ENCODE results near the gene PRICKLE4.
"Not testable (repeated sequence)": the region's sequence is repeated elsewhere in the genome, so short reads cannot be mapped to it uniquely, and the experiment has no call there.

PRICKLE4 gene

GRCh38 chr6:41801380-41801779 lies 20.8 kb downstream of the PRICKLE4 start:
- DNase-seq: peak; percentile 55

- DNase-seq: no peak
Measured at GRCh38 chr6:41805830-41806774, 25.5 kb downstream of the PRICKLE4 start.

- no peak for DNase-seq
Measured at GRCh38 chr6:41811095-41811494, 30.5 kb downstream of the PRICKLE4 start.

- not testable (repeated sequence) for DNase-seq
Measured at GRCh38 chr6:41811946-41812345, 31.4 kb downstream of the PRICKLE4 start.

GRCh38 chr6:41813469-41813868 lies 32.9 kb downstream of the PRICKLE4 start:
- no peak for DNase-seq

- DNase-seq: no peak
Measured at GRCh38 chr6:41813956-41814355, 33.4 kb downstream of the PRICKLE4 start.

GRCh38 chr6:41814629-41815028 lies 34.0 kb downstream of the PRICKLE4 start:
- DNase-seq: no peak

GRCh38 chr6:41815587-41815986 lies 35.0 kb downstream of the PRICKLE4 start:
- DNase-seq: no peak

GRCh38 chr6:41818271-41819054 lies 37.9 kb downstream of the PRICKLE4 start:
- peak; percentile 57 for DNase-seq

- peak; percentile 54 for DNase-seq
Measured at GRCh38 chr6:41821266-41821665, 40.7 kb downstream of the PRICKLE4 start.

- peak; percentile 31 for DNase-seq
Measured at GRCh38 chr6:41822021-41822420, 41.4 kb downstream of the PRICKLE4 start.

- DNase-seq: no peak
Measured at GRCh38 chr6:41823178-41823577, 42.6 kb downstream of the PRICKLE4 start.

- peak; percentile 18 for DNase-seq
Measured at GRCh38 chr6:41824571-41825569, 44.3 kb downstream of the PRICKLE4 start.

- no peak for DNase-seq
Measured at GRCh38 chr6:41826343-41827022, 45.9 kb downstream of the PRICKLE4 start.

GRCh38 chr6:41832263-41832662 lies 51.7 kb downstream of the PRICKLE4 start:
- no peak for DNase-seq

- peak; percentile 77 for DNase-seq
Measured at GRCh38 chr6:41836022-41836659, 55.6 kb downstream of the PRICKLE4 start.

GRCh38 chr6:41836660-41837052 lies 56.1 kb downstream of the PRICKLE4 start:
- DNase-seq: no peak

Data from OCI-M1 (cell line).